Heart left ventricle (tissue), 16 donors: ENCODE results near the gene SLC24A5. TPM values are rescaled to one million over a fixed set of nuclear protein-coding genes. Genes with fewer than 3 reads are reported as not detected.

ENCODE experiments used
- ATAC-seq, 4 donors: fragments of 200-7000 bp; cut with Tn5 transposase; one replicate each; pipeline ENCODE4 v1.9.1; 2020 to 2022; ENCODE audit warnings: moderate library complexity in 4 of 4, mild to moderate bottlenecking in 3 of 4, moderate number of reproducible peaks in 1 of 4
- DNase-seq, 5 donors: peaks; one replicate each; pipeline ENCODE4 v3.0.0-alpha.2; 2020
- H3K27ac ChIP-seq, 12 donors: fragments of 200-600 bp; sonication (generic) in 4 of 12; one replicate each; pipeline versions ENCODE4 v1.5.0 to v1.8.0; 2016 to 2022; ENCODE audit warnings: mild to moderate bottlenecking in 2 of 12
- H3K27me3 ChIP-seq, 9 donors: fragments of 200-600 bp; sonication (generic) in 2 of 9; one replicate each; pipeline versions ENCODE4 v1.5.1 to v1.8.0; 2016 to 2022; ENCODE audit warnings: mild to moderate bottlenecking in 3 of 9
- H3K36me3 ChIP-seq, 9 donors: fragments of 200-600 bp; sonication (generic) in 2 of 9; one replicate each; pipeline versions ENCODE4 v1.5.0 to v1.8.0; 2018 to 2022; ENCODE audit warnings: mild to moderate bottlenecking in 2 of 9
- H3K4me1 ChIP-seq, 12 donors: fragments of 200-600 bp; sonication (generic) in 4 of 12; one replicate each; pipeline versions ENCODE4 v1.5.0 to v1.8.0; 2016 to 2022; ENCODE audit warnings: mild to moderate bottlenecking in 3 of 12
- H3K4me3 ChIP-seq, 12 donors: fragments of 200-600 bp; sonication (generic) in 4 of 12; one replicate each; pipeline versions ENCODE4 v1.5.0 to v1.8.0; 2017 to 2022; ENCODE audit warnings: mild to moderate bottlenecking in 9 of 12, moderate library complexity in 4 of 12
- H3K9me3 ChIP-seq, 12 donors: fragments of 200-600 bp; sonication (generic) in 4 of 12; one replicate each; pipeline versions ENCODE4 v1.5.0 to v1.8.0; 2016 to 2022; ENCODE audit warnings: mild to moderate bottlenecking in 1 of 12
- CTCF ChIP-seq, 12 donors: fragments of 200-600 bp; sonication (generic) in 4 of 12; IDR thresholded peaks; one replicate each; pipeline versions ENCODE4 v1.5.0 to v1.8.0; 2018 to 2022; ENCODE audit warnings: antibody characterized with exemption in 12 of 12, mild to moderate bottlenecking in 5 of 12
- POLR2A ChIP-seq, 2 donors: fragments of 450-650 bp; IDR thresholded peaks; one replicate each; pipeline ENCODE4 v1.6.1; 2017; ENCODE audit warnings: antibody characterized with exemption in 2 of 2, mild to moderate bottlenecking in 2 of 2, moderate library complexity in 2 of 2
- WGBS, 4 donors: extraction: QIAGEN DNeasy Blood & Tissue Kit in 2 of 4; methylation state at CpG; one replicate each; pipeline versions ENCODE4 v1.1.5 to v1.1.7; 2013 to 2018; 5-methylcytosine and 5-hydroxymethylcytosine counted together
- intact Hi-C, 10 donors: fragments of 100-400 bp; cut with DNase I; formaldehyde crosslinking; loops; one replicate each; pipeline versions ENCODE4 v1.11.1 to v1.14.2; 2022
- polyA plus RNA-seq, 2 donors: library from polyadenylated mRNA; stranded (reverse); fragments of 200-250 nt; gene quantifications; one replicate each; pipeline ENCODE4 v1.2.3, GENCODE V29; 2013
- total RNA-seq, 9 donors: library from RNA; depleted of rRNA in 2 of 9; stranded (reverse); fragments of >200 nt in 2 of 9; fragmentation: NEBNext Ultra II Directional in 3 of 9; extraction: Animal tissue kit (Norgen Biotek cat#: 25700) in 3 of 9; gene quantifications; one replicate each; pipeline versions ENCODE4 v1.1.0 to v1.2.4, GENCODE V29; 2016 to 2023
- donor health status: ischemic (EF 13 %, LVEDD 7.1; RV severe dilation, severe dysfunction).
- donor health status: healthy with polysubstance abuse.
- donor health status: DM: no; HTN: yes; CAD: no.
- donor health status: DM: no; HTN: no; CAD: no.
- donor health status: ischemic (EF 25% LVEDD 6.9; RV normal size, moderate dysfunction).
- donor health status: ischemic (EF 25% LVEDD 5.7; RV mildly dilated, moderate dysfunction).
- donor health status: healthy.
- donor health status: DM: yes; HTN: yes; CAD: no.
- donor health status: ischemic (EF 35%, LVEDD 5.7; RV mildly dilated, moderate dysfunction).
- donor health status: nonischemic (EF 11% LVEDD 7.7; RV severe dilation, severe dysfunction).
- donor health status: DM: yes; HTN: yes; CAD: no.
- donor health status: PGD.
- donor health status: ischemic (EF 29% LVEDD 5.4; RV normal size, mild dysfunction).
- donor health status: nonischemic (EF 23%, LVEDD 6.1; RV moderate dilation, normal function).

Gene SLC24A5
- total and polyA plus RNA-seq, 11 donors, result not detected

GRCh38 chr15:48147358-48147757 is 26.6 kb downstream of the SLC24A5 start:
- TF ChIP-seq CTCF (IDR thresholded peaks at IDR 0.05), result no peak
- TF ChIP-seq POLR2A (IDR thresholded peaks at IDR 0.05), result no peak
- Histone ChIP-seq H3K27ac (no peak overlapping the region), H3K4me3 (no peak overlapping the region), H3K9me3 (no peaks in the 10 kb centered on the region), H3K36me3 (peaks cover 0 to 16% (median 0%) of the 10 kb centered on the region in 9 donors), H3K4me1 (peaks cover 0 to 16% (median 0%) of the 10 kb centered on the region in 12 donors), H3K27me3 (no peaks in the 10 kb centered on the region)
- intact Hi-C loops, result no loop called here
- DNase-seq (no peak), ATAC-seq (no peak)

- no peak for ATAC-seq
Observed at GRCh38 chr15:48149858-48150257, 29.1 kb downstream of the SLC24A5 start.

GRCh38 chr15:48153526-48153925 is 32.7 kb downstream of the SLC24A5 start:
- DNase-seq, result no peak
- WGBS, 4 donors, result 91 to 95% (median 92%) methylated on average over 2 of the region's 2 CpGs
- Histone ChIP-seq H3K27ac (no peak overlapping the region), H3K27me3 (no peaks in the 10 kb centered on the region), H3K9me3 (no peaks in the 10 kb centered on the region), H3K4me1 (no peaks in the 10 kb centered on the region), H3K4me3 (no peak overlapping the region), H3K36me3 (peaks cover 0 to 21% (median 7%) of the 10 kb centered on the region in 9 donors)
- no peak for ATAC-seq
- intact Hi-C loops, result no loop called here
- no peak for TF ChIP-seq POLR2A (IDR thresholded peaks at IDR 0.05)
- TF ChIP-seq CTCF (IDR thresholded peaks at IDR 0.05), result no peak

More at GRCh38 chr15:48149858-48150257, 29.1 kb downstream of the SLC24A5 start:
- no peaks in the 10 kb centered on the region for H3K9me3 ChIP-seq
- H3K4me3 ChIP-seq, result no peak overlapping the region
- TF ChIP-seq POLR2A (IDR thresholded peaks at IDR 0.05) (no peak), CTCF (IDR thresholded peaks at IDR 0.05) (no peak)
- intact Hi-C loops, result no loop called here
- no peak for DNase-seq
- peaks cover 0 to 18% (median 0%) of the 10 kb centered on the region in 9 donors for H3K36me3 ChIP-seq
- WGBS, 4 donors, result 60 to 71% (median 65%) methylated on average over 4 of the region's 4 CpGs
- H3K27ac ChIP-seq, result no peak overlapping the region
- peaks cover 0 to 3% (median 0%) of the 10 kb centered on the region in 12 donors for H3K4me1 ChIP-seq
- H3K27me3 ChIP-seq, result no peaks in the 10 kb centered on the region

DNA sequence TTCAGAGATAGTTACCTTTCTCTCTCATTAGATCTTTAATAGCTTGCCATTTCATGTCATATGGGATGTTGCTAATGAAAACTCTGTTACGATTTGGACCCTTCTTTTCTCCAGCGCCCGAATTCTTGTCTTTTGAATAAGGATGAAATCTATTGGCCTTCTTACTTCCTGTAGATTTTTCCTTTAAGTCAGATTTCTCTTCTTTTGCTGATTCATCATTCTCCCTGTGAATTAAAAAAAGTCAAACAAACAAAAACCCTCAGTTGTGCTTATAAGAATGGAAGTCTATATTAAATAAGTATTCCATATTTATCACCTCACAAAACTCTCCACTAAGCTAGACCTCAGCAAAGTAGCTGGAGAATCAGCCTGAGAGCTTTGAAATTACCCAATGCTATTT is 47.8 kb downstream of the SLC24A5 start:
- TF ChIP-seq CTCF (IDR thresholded peaks at IDR 0.05) (no peak), POLR2A (IDR thresholded peaks at IDR 0.05) (no peak)
- ATAC-seq, result no peak
- intact Hi-C loops, result no loop called here

More for the DNA sequence above, 47.8 kb downstream of the SLC24A5 start:
- Histone ChIP-seq H3K27me3 (no peaks in the 10 kb centered on the region), H3K4me1 (no peaks in the 10 kb centered on the region), H3K4me3 (no peak overlapping the region), H3K27ac (no peak overlapping the region), H3K9me3 (peaks cover 0 to 18% (median 3%) of the 10 kb centered on the region in 12 donors), H3K36me3 (peaks cover 0 to 6% (median 0%) of the 10 kb centered on the region in 9 donors)
- no peak for DNase-seq
- 53 to 61% (median 57%) methylated on average over 3 of the region's 3 CpGs for WGBS, 4 donors
